Measurements from ENCODE around the gene BNIPL. TPM values are rescaled to one million over a fixed set of nuclear protein-coding genes. Genes with fewer than 3 reads are reported as not detected.

BNIPL gene, protein sequence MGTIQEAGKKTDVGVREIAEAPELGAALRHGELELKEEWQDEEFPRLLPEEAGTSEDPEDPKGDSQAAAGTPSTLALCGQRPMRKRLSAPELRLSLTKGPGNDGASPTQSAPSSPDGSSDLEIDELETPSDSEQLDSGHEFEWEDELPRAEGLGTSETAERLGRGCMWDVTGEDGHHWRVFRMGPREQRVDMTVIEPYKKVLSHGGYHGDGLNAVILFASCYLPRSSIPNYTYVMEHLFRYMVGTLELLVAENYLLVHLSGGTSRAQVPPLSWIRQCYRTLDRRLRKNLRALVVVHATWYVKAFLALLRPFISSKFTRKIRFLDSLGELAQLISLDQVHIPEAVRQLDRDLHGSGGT
- total RNA-seq, result 0.47 TPM
- long read RNA-seq, result 0 reads

GRCh38 chr1:151036356-151036755 is at the start of gene BNIPL:
Gene BNIPL, plus strand, starts transcription at chr1:151036586. Its CDS starts 140 bp downstream, at chr1:151036726.
- Histone ChIP-seq H3K9me3 (replicated peaks) (no peaks in the 10 kb centered on the region), H3K4me3 (no peak within 1 kb of the TSS), H3K27me3 (ENCODE audit: low read depth) (no peaks in the 10 kb centered on the region), H3K36me3 (peaks cover 38% of the 10 kb centered on the region), H3K4me1 (peaks cover 29% of the 10 kb centered on the region), H3K27ac (replicated peaks) (peak within 1 kb of the TSS; percentile 47)
- intact Hi-C loops (cut with micrococcal nuclease), result no loop called here
- no peak for DNase-seq
- TF ChIP-seq, protein P1, sequence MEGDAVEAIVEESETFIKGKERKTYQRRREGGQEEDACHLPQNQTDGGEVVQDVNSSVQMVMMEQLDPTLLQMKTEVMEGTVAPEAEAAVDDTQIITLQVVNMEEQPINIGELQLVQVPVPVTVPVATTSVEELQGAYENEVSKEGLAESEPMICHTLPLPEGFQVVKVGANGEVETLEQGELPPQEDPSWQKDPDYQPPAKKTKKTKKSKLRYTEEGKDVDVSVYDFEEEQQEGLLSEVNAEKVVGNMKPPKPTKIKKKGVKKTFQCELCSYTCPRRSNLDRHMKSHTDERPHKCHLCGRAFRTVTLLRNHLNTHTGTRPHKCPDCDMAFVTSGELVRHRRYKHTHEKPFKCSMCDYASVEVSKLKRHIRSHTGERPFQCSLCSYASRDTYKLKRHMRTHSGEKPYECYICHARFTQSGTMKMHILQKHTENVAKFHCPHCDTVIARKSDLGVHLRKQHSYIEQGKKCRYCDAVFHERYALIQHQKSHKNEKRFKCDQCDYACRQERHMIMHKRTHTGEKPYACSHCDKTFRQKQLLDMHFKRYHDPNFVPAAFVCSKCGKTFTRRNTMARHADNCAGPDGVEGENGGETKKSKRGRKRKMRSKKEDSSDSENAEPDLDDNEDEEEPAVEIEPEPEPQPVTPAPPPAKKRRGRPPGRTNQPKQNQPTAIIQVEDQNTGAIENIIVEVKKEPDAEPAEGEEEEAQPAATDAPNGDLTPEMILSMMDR (IDR thresholded peaks at IDR 0.05; ENCODE audit: borderline replicate concordance), result no peak

DNA sequence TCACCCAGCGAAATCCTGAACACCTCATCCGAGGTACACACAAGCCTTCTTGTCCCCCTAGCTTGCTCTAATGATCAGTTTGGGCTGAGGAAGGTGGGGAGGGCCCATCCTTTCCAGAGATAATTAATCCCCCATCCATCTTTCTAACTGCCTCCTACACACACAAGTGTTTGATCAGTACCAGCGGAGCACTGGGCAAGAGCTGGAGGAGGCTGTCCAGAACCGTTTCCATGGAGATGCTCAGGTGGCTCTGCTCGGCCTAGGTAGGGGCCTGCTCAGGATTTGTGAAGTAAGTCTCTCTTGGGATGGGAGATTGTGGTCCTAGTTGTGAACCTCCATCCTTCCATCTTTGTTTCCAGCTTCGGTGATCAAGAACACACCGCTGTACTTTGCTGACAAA is 48.5 kb upstream of the BNIPL start:
- Histone ChIP-seq H3K4me3 (no peak overlapping the region), H3K27me3 (ENCODE audit: low read depth) (no peaks in the 10 kb centered on the region), H3K36me3 (no peaks in the 10 kb centered on the region), H3K9me3 (replicated peaks) (no peaks in the 10 kb centered on the region), H3K27ac (replicated peaks) (no peak overlapping the region), H3K4me1 (no peaks in the 10 kb centered on the region)
- TF ChIP-seq, protein P1 (IDR thresholded peaks at IDR 0.05; ENCODE audit: borderline replicate concordance), result no peak
- no peak for DNase-seq
- intact Hi-C loops (cut with micrococcal nuclease), result no loop called here

DNA sequence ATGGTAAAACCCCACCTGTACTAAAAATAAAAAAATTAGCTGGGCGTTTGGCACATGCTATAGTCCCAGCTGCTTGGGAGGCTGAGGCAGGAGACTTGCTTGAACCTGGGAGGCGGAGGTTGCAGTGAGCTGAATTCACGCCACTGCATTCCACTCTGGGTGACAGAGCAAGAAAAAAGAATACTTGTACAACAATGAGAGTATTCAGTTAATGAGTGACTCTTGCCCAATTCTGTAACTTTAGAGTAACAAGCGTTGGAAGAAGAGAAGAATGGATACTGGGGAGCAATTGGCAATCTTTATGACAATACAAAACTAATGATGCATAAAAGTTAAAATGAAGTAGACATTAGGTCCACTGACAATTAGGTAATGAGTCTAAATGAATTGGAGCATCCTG is 43.8 kb upstream of the BNIPL start:
- peaks cover 9% of the 10 kb centered on the region for H3K36me3 ChIP-seq
- peaks cover 18% of the 10 kb centered on the region for H3K4me1 ChIP-seq
- no peak overlapping the region for H3K4me3 ChIP-seq
- TF ChIP-seq, protein P1 (IDR thresholded peaks at IDR 0.05; ENCODE audit: borderline replicate concordance), result no peak
- H3K9me3 ChIP-seq (replicated peaks), result no peaks in the 10 kb centered on the region
- no peak overlapping the region for H3K27ac ChIP-seq (replicated peaks)
- H3K27me3 ChIP-seq (ENCODE audit: low read depth), result no peaks in the 10 kb centered on the region
- DNase-seq, result no peak
- intact Hi-C loops (cut with micrococcal nuclease), result no loop called here

DNA sequence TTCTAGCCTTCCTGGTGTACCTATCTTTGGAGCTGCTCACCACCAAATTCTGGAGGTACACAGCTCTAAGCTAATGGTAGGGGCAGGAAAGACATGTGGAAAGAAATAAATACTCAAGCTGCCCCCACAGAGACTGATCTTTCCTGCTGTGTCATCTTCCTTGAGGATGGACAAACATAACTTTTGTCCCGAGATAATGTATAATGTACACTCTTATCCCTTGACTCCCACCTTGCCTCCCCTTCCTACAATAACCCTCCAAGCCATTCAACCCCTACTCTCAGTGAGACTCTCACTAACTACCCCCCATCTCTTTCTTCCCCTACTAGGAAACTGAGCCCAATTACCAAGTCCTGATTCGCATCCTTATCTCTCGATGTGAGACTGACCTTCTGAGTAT is 42.1 kb upstream of the BNIPL start:
- TF ChIP-seq, protein P1 (IDR thresholded peaks at IDR 0.05; ENCODE audit: borderline replicate concordance), result no peak

DNA sequence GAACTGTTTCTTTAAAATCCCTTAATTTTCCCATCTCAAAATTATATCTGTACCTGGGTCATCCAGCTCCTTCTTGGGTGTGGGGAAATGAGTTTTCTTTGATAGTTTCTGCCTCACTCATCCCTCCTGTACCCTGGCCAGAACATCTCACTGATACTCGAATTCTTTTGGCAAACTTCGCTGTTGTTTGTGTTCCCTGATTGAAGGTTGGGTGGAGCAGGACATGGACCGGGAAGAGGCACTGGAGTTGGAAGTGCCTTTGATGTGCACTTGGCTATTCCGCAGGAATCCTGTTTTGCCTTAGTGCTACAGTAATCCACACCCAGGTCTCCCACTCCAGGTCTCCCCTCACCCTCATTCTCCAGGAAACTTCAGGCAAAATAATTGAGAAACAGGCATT is 40.9 kb upstream of the BNIPL start:
- TF ChIP-seq, protein P1 (IDR thresholded peaks at IDR 0.05; ENCODE audit: borderline replicate concordance), result no peak
- intact Hi-C loops (cut with micrococcal nuclease), result no loop called here
- H3K4me3 ChIP-seq, result peak overlapping the region; percentile 36
- no peak for DNase-seq
- no peaks in the 10 kb centered on the region for H3K9me3 ChIP-seq (replicated peaks)
- peaks cover 18% of the 10 kb centered on the region for H3K4me1 ChIP-seq
- no peaks in the 10 kb centered on the region for H3K27me3 ChIP-seq (ENCODE audit: low read depth)
- H3K36me3 ChIP-seq, result peaks cover 38% of the 10 kb centered on the region
- H3K27ac ChIP-seq (replicated peaks), result peak overlapping the region; percentile 73

More for the DNA sequence above, 42.1 kb upstream of the BNIPL start:
- Histone ChIP-seq H3K9me3 (replicated peaks) (no peaks in the 10 kb centered on the region), H3K4me1 (peaks cover 18% of the 10 kb centered on the region), H3K36me3 (peaks cover 26% of the 10 kb centered on the region), H3K4me3 (no peak overlapping the region), H3K27ac (replicated peaks) (no peak overlapping the region), H3K27me3 (ENCODE audit: low read depth) (no peaks in the 10 kb centered on the region)
- DNase-seq, result no peak
- intact Hi-C loops (cut with micrococcal nuclease), result no loop called here
